Naive thymus-derived CD8-positive, alpha-beta T cell (primary cell): ENCODE measurements around the gene PITPNM3. TPM values are rescaled to one million over a fixed set of nuclear protein-coding genes. Genes with fewer than 3 reads are reported as not detected.

ENCODE experiments used
- ATAC-seq, 2 donors: fragments of 150-1000 bp; cut with Tn5 transposase in 1 of 2; sonication (Bioruptor Pico), chemical (Tn5 transposase) in 1 of 2; 1 replicate in 1 of 2; 2 replicates in 1 of 2; pipeline ENCODE4 v1.10.0; 2021; ENCODE audit warnings: mild to moderate bottlenecking in 2 of 2, moderate library complexity in 2 of 2
- POLR2A ChIA-PET: fragments of 350-600 bp; sonication (Branson Sonifier 250); formaldehyde crosslinking; loops from one replicate; lab custom pipeline; 2021; ENCODE audit warnings: antibody characterized with exemption; lab: Charles Lee
- DNase-seq, 10 donors: peaks; one replicate each; pipeline versions ENCODE4 v3.0.0 to v3.0.0-alpha.2; 2020 to 2022
- H3K27ac Mint-ChIP-seq, 10 donors: one replicate each; pipeline ENCODE4 v1.8.0; 2020 to 2022; ENCODE audit warnings: mild to moderate bottlenecking in 10 of 10, mixed read lengths in 10 of 10, moderate library complexity in 4 of 10, inconsistent platforms in 1 of 10
- H3K27me3 Mint-ChIP-seq, 5 donors: one replicate each; pipeline ENCODE4 v1.8.0; 2021 to 2022; ENCODE audit warnings: mixed read lengths in 5 of 5
- H3K36me3 Mint-ChIP-seq, 3 donors: one replicate each; pipeline ENCODE4 v1.8.0; 2020 to 2022; ENCODE audit warnings: mixed read lengths in 3 of 3, mild to moderate bottlenecking in 2 of 3, inconsistent platforms in 1 of 3
- H3K4me1 Mint-ChIP-seq, 4 donors: one replicate each; pipeline ENCODE4 v1.8.0; 2021 to 2022; ENCODE audit warnings: mixed read lengths in 4 of 4
- H3K4me3 Mint-ChIP-seq, 10 donors: one replicate each; pipeline ENCODE4 v1.8.0; 2020 to 2022; ENCODE audit warnings: mild to moderate bottlenecking in 10 of 10, mixed read lengths in 10 of 10, moderate library complexity in 6 of 10, inconsistent platforms in 1 of 10
- H3K9me3 Mint-ChIP-seq, 9 donors: one replicate each; pipeline ENCODE4 v1.8.0; 2020 to 2022; ENCODE audit warnings: mixed read lengths in 9 of 9, mild to moderate bottlenecking in 3 of 9, inconsistent platforms in 1 of 9, moderate library complexity in 1 of 9
- polyA plus RNA-seq, 3 donors: library from polyadenylated mRNA; unstranded; fragments of 300-500 nt; fragmentation: Illumina TruSeq; gene quantifications; one replicate each; pipeline ENCODE4 v1.2.3, GENCODE V29; 2021
- total RNA-seq, 8 experiments: library from RNA in 2 of 8; stranded (reverse) in 2 of 8; gene quantifications; one replicate each; pipeline ENCODE4 v1.2.3 and lab custom pipeline; 2021 to 2026

The PITPNM3 gene
- total and polyA plus RNA-seq, 5 experiments from 2014 or later, result 0.44 to 0.74 TPM; not detected in 3

DNA sequence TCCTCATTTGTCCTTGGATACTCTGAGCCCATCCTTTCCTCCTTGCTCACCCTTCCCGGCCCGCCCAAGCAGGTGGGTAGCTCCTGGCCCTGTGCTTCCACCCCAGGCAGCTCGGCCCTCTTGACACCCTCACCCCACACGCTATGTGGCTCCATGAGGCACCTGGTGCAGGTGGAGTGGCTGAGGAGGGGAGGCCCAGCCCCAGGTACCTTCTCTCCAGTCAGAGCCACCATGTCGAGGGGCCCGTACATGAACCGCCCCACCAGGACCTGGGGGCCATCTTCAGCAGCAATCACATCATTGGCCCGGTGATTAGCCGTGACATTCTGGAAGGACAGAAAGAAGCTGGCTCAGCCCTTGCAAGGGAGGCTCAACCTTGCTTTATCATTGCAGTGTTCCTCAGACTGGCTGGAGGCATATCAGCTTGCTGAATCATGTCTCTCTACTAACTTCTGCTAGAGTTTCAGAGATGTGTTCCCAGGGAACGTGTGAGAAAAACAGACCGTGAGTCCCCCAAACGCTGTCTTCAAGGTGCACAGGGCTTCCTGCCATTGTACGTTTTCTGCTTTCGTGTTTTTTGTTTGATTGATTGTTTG is 91.8 kb downstream of the PITPNM3 start:
- Mint-ChIP-seq H3K27ac (no peak overlapping the region), H3K4me1 (peaks cover 0 to 7% (median 0%) of the 10 kb centered on the region in 4 donors), H3K9me3 (no peaks in the 10 kb centered on the region), H3K36me3 (no peaks in the 10 kb centered on the region), H3K4me3 (no peak overlapping the region), H3K27me3 (peaks cover 0 to 4% (median 0%) of the 10 kb centered on the region in 5 donors)
- DNase-seq, result no peak
- POLR2A ChIA-PET, result interaction anchor here (0.6 kb wide), 1 partner anchor 9 kb away, joined by 3 read pairs; no protein-coding TSS in a partner anchor
- no peak for ATAC-seq

- Mint-ChIP-seq H3K27me3 (peaks cover 0 to 3% (median 0%) of the 10 kb centered on the region in 5 donors), H3K27ac (no peak overlapping the region)
Measured at GRCh38 chr17:6463616-6464445, 92.5 kb downstream of the PITPNM3 start.

GRCh38 chr17:6462692-6463091 is 93.7 kb downstream of the PITPNM3 start:
- DNase-seq (peak in 1 of 10 donors; percentile 43), ATAC-seq (no peak)
- POLR2A ChIA-PET, result no interaction called here
- peaks cover 0 to 3% (median 0%) of the 10 kb centered on the region in 5 donors for H3K27me3 Mint-ChIP-seq
- no peaks in the 10 kb centered on the region for H3K9me3 Mint-ChIP-seq
- no peak overlapping the region for H3K4me3 Mint-ChIP-seq
- peak overlapping the region in 2 of 10 donors; percentile 21 to 65 for H3K27ac Mint-ChIP-seq
- H3K36me3 Mint-ChIP-seq, result no peaks in the 10 kb centered on the region
- peaks cover 0 to 5% (median 0%) of the 10 kb centered on the region in 4 donors for H3K4me1 Mint-ChIP-seq

More at GRCh38 chr17:6463616-6464445, 92.5 kb downstream of the PITPNM3 start:
- DNase-seq (peak in 1 of 10 donors; percentile 60), ATAC-seq (no peak)
- no peaks in the 10 kb centered on the region for H3K9me3 Mint-ChIP-seq
- no peaks in the 10 kb centered on the region for H3K36me3 Mint-ChIP-seq
- no peak overlapping the region for H3K4me3 Mint-ChIP-seq
- POLR2A ChIA-PET, result no interaction called here
- peaks cover 0 to 5% (median 0%) of the 10 kb centered on the region in 4 donors for H3K4me1 Mint-ChIP-seq

GRCh38 chr17:6461792-6462524 is 94.4 kb downstream of the PITPNM3 start:
- Mint-ChIP-seq H3K4me1 (peaks cover 0 to 5% (median 3%) of the 10 kb centered on the region in 4 donors), H3K27ac (peak overlapping the region in 2 of 10 donors; percentile 21 to 65), H3K27me3 (peaks cover 0 to 3% (median 0%) of the 10 kb centered on the region in 5 donors), H3K9me3 (no peaks in the 10 kb centered on the region), H3K4me3 (no peak overlapping the region), H3K36me3 (no peaks in the 10 kb centered on the region)
- DNase-seq, result peak in 1 of 10 donors; percentile 9
- ATAC-seq, result no peak
- POLR2A ChIA-PET, result no interaction called here

- DNase-seq, result peak in 1 of 10 donors; percentile 55
- Mint-ChIP-seq H3K9me3 (no peaks in the 10 kb centered on the region), H3K36me3 (no peaks in the 10 kb centered on the region), H3K27me3 (peaks cover 0 to 3% (median 0%) of the 10 kb centered on the region in 5 donors), H3K27ac (no peak overlapping the region), H3K4me1 (peaks cover 0 to 10% (median 6%) of the 10 kb centered on the region in 4 donors), H3K4me3 (no peak overlapping the region)
- ATAC-seq, result no peak
- POLR2A ChIA-PET, result no interaction called here
Measured at GRCh38 chr17:6461246-6461645, 95.1 kb downstream of the PITPNM3 start.

DNA sequence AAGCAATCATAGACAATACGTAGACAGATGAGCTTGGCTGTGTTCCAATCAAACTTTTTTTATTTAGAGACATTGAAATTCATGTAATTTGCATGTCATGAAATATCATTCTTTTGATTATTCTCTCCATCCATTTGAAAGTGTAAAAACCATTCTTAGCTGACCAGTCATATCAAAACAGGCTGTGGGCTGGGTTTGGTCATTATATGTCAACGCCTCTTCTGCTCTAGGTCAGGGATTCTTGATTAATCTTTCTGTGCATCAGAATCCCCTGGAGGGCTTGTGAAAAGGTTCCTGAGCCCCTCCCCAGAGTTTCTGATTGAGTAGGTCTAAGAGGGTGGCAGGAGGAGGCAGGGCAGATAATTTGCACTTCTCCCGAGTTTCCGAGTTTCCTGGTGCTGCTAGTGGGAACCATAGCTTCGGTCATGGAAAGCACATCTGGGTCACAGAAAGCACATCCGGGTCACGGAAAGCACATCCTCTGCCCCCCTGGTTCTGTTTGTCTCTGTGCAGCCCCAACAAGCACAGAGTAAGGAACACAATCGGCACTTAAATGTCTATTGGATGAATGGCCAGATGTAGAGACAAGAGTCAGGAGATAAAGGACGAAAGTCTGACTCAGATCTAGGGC is 95.7 kb downstream of the PITPNM3 start:
- DNase-seq (no peak), ATAC-seq (no peak)
- no peak overlapping the region for H3K4me3 Mint-ChIP-seq

DNA sequence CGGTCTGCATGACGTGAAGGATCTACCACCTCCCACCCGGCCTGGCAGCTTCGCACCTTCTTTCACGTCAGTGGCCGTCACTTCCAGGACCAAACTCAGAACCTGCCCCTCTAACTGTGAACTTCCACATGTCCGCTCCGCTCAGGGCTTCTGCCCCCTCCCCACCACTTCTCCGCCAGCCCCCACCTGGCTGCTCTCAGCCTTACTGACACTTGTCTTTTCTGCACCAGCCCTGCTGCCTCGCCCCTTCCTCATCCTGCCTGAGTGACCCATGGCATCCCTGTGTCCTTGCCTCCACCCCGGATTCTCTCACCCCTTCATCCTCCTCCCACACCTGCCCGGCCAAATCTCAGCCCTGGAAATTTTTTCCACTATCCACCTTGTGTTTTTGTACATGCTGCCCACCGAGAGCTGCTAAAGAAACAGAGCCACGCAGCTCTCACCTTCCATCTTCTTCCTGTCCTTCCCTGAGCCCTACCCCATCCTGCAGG is 97.8 kb downstream of the PITPNM3 start:
- Mint-ChIP-seq H3K36me3 (no peaks in the 10 kb centered on the region), H3K4me3 (no peak overlapping the region), H3K27ac (no peak overlapping the region), H3K4me1 (peaks cover 10 to 18% (median 13%) of the 10 kb centered on the region in 4 donors), H3K27me3 (peaks cover 0 to 3% (median 0%) of the 10 kb centered on the region in 5 donors), H3K9me3 (no peaks in the 10 kb centered on the region)
- peak in 1 of 10 donors; percentile 24 for DNase-seq
- POLR2A ChIA-PET, result no interaction called here
- no peak for ATAC-seq

More for the DNA sequence above, 95.7 kb downstream of the PITPNM3 start:
- H3K4me1 Mint-ChIP-seq, result peaks cover 0 to 12% (median 8%) of the 10 kb centered on the region in 4 donors
- POLR2A ChIA-PET, result no interaction called here
- no peak overlapping the region for H3K27ac Mint-ChIP-seq
- H3K27me3 Mint-ChIP-seq, result peaks cover 0 to 3% (median 0%) of the 10 kb centered on the region in 5 donors
- H3K9me3 Mint-ChIP-seq, result no peaks in the 10 kb centered on the region
- no peaks in the 10 kb centered on the region for H3K36me3 Mint-ChIP-seq

DNA sequence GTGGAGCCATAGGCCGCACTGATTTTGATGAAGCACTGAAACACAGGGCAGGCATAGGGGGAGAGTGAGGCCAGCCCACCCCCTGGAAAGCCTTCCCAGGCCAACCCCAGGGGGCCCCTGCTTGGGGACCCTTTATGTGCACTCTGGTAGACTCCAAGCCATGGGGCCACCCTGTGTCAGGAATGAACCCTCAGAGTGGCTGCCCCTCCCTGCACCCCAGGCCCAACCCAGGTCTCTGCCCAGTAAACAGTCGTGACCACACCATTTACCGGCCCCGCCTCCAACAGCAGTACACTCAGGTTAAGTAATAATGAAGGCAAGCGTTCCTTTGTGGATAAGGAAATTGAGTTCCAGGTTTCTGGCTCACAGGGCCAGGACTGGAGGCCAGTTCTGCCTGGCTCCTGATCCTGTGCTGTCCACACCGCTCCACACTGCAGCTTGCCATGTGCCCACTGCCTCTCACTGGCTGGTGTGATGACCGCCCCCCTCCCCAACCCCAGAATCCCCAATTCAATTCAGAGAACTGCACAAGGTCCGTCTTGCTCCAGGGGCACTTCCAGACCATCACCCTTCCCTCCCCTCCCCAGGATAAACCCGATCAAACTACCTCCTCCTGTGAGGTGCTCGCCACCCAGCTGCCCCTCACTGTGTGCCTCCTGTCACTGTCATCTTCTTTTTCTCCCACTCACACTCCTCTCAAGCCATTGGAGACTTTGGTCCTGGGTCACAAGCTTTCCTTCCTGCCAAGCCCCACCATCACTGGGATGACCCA is 98.5 kb downstream of the PITPNM3 start:
- no peaks in the 10 kb centered on the region for H3K36me3 Mint-ChIP-seq
- H3K9me3 Mint-ChIP-seq, result no peaks in the 10 kb centered on the region
- no peak overlapping the region for H3K4me3 Mint-ChIP-seq
- DNase-seq (peak in 1 of 10 donors; percentile 32), ATAC-seq (no peak)
- peaks cover 0 to 3% (median 0%) of the 10 kb centered on the region in 5 donors for H3K27me3 Mint-ChIP-seq
- H3K27ac Mint-ChIP-seq, result peak overlapping the region in 1 of 10 donors; percentile 53
- POLR2A ChIA-PET, result no interaction called here
- peaks cover 13 to 20% (median 18%) of the 10 kb centered on the region in 4 donors for H3K4me1 Mint-ChIP-seq

- no peak for ATAC-seq
- Mint-ChIP-seq H3K27me3 (peaks cover 0 to 1% (median 0%) of the 10 kb centered on the region in 5 donors), H3K4me3 (peak overlapping the region in 6 of 10 donors; percentile 4 to 45 (median 32)), H3K36me3 (no peaks in the 10 kb centered on the region), H3K9me3 (no peaks in the 10 kb centered on the region), H3K27ac (peak overlapping the region in 8 of 10 donors; percentile 65 to 85 (median 76)), H3K4me1 (peaks cover 16 to 22% (median 20%) of the 10 kb centered on the region in 4 donors)
- POLR2A ChIA-PET, result no interaction called here
- peak in 1 of 10 donors; percentile 53 for DNase-seq
Measured at GRCh38 chr17:6456914-6457687, 99.3 kb downstream of the PITPNM3 start.

DNA sequence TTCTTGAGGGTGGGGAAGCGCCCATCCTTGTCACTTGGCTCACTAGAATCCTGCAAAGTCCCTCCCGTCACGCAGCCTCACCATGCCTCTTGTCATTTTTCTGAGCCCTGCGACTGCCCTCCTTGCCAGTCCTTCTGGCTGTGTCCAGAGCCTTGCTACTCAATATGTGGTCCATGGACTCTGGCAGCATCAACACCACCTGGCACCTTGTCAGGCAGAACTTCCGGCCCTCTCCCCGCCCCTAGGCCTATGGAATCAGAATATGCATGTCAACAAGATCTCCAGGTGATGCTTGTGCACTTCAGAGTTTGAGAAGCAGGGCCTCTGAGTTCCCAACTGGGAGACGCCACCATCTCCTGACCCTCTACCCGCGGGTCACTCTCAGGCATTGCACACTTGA is 100.0 kb downstream of the PITPNM3 start:
- H3K4me3 Mint-ChIP-seq, result peak overlapping the region in 8 of 10 donors; percentile 3 to 69 (median 26)
- peak overlapping the region in 8 of 10 donors; percentile 42 to 91 (median 78) for H3K27ac Mint-ChIP-seq

More for the DNA sequence above, 100.0 kb downstream of the PITPNM3 start:
- Mint-ChIP-seq H3K4me1 (peaks cover 16 to 25% (median 20%) of the 10 kb centered on the region in 4 donors), H3K27me3 (peaks cover 0 to 1% (median 0%) of the 10 kb centered on the region in 5 donors), H3K36me3 (no peaks in the 10 kb centered on the region), H3K9me3 (no peaks in the 10 kb centered on the region)
- ATAC-seq (no peak), DNase-seq (peak in 1 of 10 donors; percentile 45)
- POLR2A ChIA-PET, result interaction anchor here (3.2 kb wide), 1 partner anchor 11 kb away, joined by 17 read pairs; the partner anchor contains the start of gene PIMREG
